ENCODE measurements around the gene SIK2. TPM values are rescaled to one million over a fixed set of nuclear protein-coding genes. Genes with fewer than 3 reads are reported as not detected.

SIK2 gene
- total and polyA plus RNA-seq, 4 donors = 7.2 to 31.8 (median 17.3) TPM

- ATAC-seq (ENCODE audit: insufficient read depth, low FRiP score) = no peak
- no peak overlapping the region for H3K27ac ChIP-seq (ENCODE audit: low read depth in 1 of 2, low read length in 1 of 2)
- no peak overlapping the region for H3K4me3 ChIP-seq
- H3K9ac ChIP-seq (ENCODE audit: insufficient read depth in 1 of 2, low read length in 2 of 2) = no peak overlapping the region
- DNase-seq = peak in 2 of 3 donors; percentile 30 to 52
- no peaks in the 10 kb centered on the region for H3K27me3 ChIP-seq (ENCODE audit: control insufficient read depth in 3 of 3, insufficient read depth in 3 of 3, low read length in 2 of 3)
- H3K36me3 ChIP-seq (ENCODE audit: control insufficient read depth in 4 of 4, insufficient read depth in 4 of 4, low read length in 4 of 4) = peaks cover 0 to 2% (median 0%) of the 10 kb centered on the region in 4 donors
- TF ChIP-seq CTCF (IDR thresholded peaks at IDR 0.05; ENCODE audit: control extremely low read depth, extremely low read depth) = no peak
- H3K4me1 ChIP-seq (ENCODE audit: control insufficient read depth in 5 of 5, insufficient read depth in 5 of 5, low read length in 5 of 5) = peaks cover 0 to 8% (median 3%) of the 10 kb centered on the region in 5 donors
- H3K9me3 ChIP-seq (ENCODE audit: control insufficient read depth in 4 of 4, insufficient read depth in 3 of 4, low read length in 3 of 4) = no peaks in the 10 kb centered on the region
- WGBS, 2 donors = 63 to 76% methylated on average over 1 of the region's 1 CpG
Observed at GRCh38 chr11:111598148-111598547, 4.1 kb upstream of the SIK2 start.

GRCh38 chr11:111598559-111598958, 3.7 kb upstream of the SIK2 start:
- H3K9ac ChIP-seq (ENCODE audit: insufficient read depth in 1 of 2, low read length in 2 of 2) = peak overlapping the region in 1 of 2 donors; percentile 48

GRCh38 chr11:111601636-111601978, 642 bp upstream of the SIK2 start:
- Histone ChIP-seq H3K27ac (ENCODE audit: low read depth in 1 of 2, low read length in 1 of 2) (peak overlapping the region; percentile 26 to 79), H3K4me1 (ENCODE audit: control insufficient read depth in 5 of 5, insufficient read depth in 5 of 5, low read length in 5 of 5) (peaks cover 0 to 31% (median 3%) of the 10 kb centered on the region in 5 donors), H3K4me3 (no peak overlapping the region), H3K9ac (ENCODE audit: insufficient read depth in 1 of 2, low read length in 2 of 2) (peak overlapping the region in 1 of 2 donors; percentile 92), H3K27me3 (ENCODE audit: control insufficient read depth in 3 of 3, insufficient read depth in 3 of 3, low read length in 2 of 3) (no peaks in the 10 kb centered on the region), H3K36me3 (ENCODE audit: control insufficient read depth in 4 of 4, insufficient read depth in 4 of 4, low read length in 4 of 4) (peaks cover 0 to 2% (median 0%) of the 10 kb centered on the region in 4 donors), H3K9me3 (ENCODE audit: control insufficient read depth in 4 of 4, insufficient read depth in 3 of 4, low read length in 3 of 4) (no peaks in the 10 kb centered on the region)
- no peak for DNase-seq
- TF ChIP-seq CTCF (IDR thresholded peaks at IDR 0.05; ENCODE audit: control extremely low read depth, extremely low read depth) = no peak
- ATAC-seq (ENCODE audit: insufficient read depth, low FRiP score) = no peak
- 23 to 28% methylated on average over 9 of the region's 9 CpGs for WGBS, 2 donors

More at GRCh38 chr11:111598559-111598958, 3.7 kb upstream of the SIK2 start:
- no peaks in the 10 kb centered on the region for H3K27me3 ChIP-seq (ENCODE audit: control insufficient read depth in 3 of 3, insufficient read depth in 3 of 3, low read length in 2 of 3)
- H3K4me1 ChIP-seq (ENCODE audit: control insufficient read depth in 5 of 5, insufficient read depth in 5 of 5, low read length in 5 of 5) = peaks cover 0 to 12% (median 3%) of the 10 kb centered on the region in 5 donors
- H3K27ac ChIP-seq (ENCODE audit: low read depth in 1 of 2, low read length in 1 of 2) = no peak overlapping the region
- DNase-seq (peak; percentile 66 to 90 (median 80)), ATAC-seq (ENCODE audit: insufficient read depth, low FRiP score) (no peak)
- H3K4me3 ChIP-seq = no peak overlapping the region
- TF ChIP-seq CTCF (IDR thresholded peaks at IDR 0.05; ENCODE audit: control extremely low read depth, extremely low read depth) = no peak
- no peaks in the 10 kb centered on the region for H3K9me3 ChIP-seq (ENCODE audit: control insufficient read depth in 4 of 4, insufficient read depth in 3 of 4, low read length in 3 of 4)
- peaks cover 0 to 2% (median 0%) of the 10 kb centered on the region in 4 donors for H3K36me3 ChIP-seq (ENCODE audit: control insufficient read depth in 4 of 4, insufficient read depth in 4 of 4, low read length in 4 of 4)
- 71 to 91% methylated on average over 2 of the region's 2 CpGs for WGBS, 2 donors
